ENCODE measurements around the gene GEMIN5.

GEMIN5 gene

GRCh38 chr5:154849264-154849785, 88.7 kb downstream of the GEMIN5 start:
- DNase-seq (ENCODE audit: low read depth in 2 of 2) = no peak

GRCh38 chr5:154844809-154845208, 93.2 kb downstream of the GEMIN5 start:
- DNase-seq (ENCODE audit: low read depth in 2 of 2) = no peak

GRCh38 chr5:154842689-154843530, 95.1 kb downstream of the GEMIN5 start:
- DNase-seq (ENCODE audit: low read depth in 2 of 2) = no peak

GRCh38 chr5:154841273-154841661, 96.7 kb downstream of the GEMIN5 start:
- DNase-seq (ENCODE audit: low read depth in 2 of 2) = no peak

- no peak for DNase-seq (ENCODE audit: low read depth in 2 of 2)
Measured at GRCh38 chr5:154840435-154841272, 97.4 kb downstream of the GEMIN5 start.

Measured in fibroblast of skin of left biceps (primary cell).